Adipocyte (in vitro differentiated cells): ENCODE data around the gene DPEP1.
"Not testable (repeated sequence)": the region's sequence is repeated elsewhere in the genome, so short reads cannot be mapped to it uniquely, and the experiment has no call there.

ENCODE experiments used
- DNase-seq: peaks from one replicate; pipeline ENCODE4 v3.0.0-alpha.2; 2015; ENCODE audit warnings: low read depth
- H3K27me3 ChIP-seq: replicated peaks from 2 replicates; pipeline ENCODE4 v1.7.0; 2013; ENCODE audit warnings: mild to moderate bottlenecking, low read length, moderate library complexity; ENCODE audit not compliant: control insufficient read depth, insufficient read depth
- H3K36me3 ChIP-seq: 2 replicates; pipeline ENCODE4 v1.7.0; 2013; ENCODE audit warnings: low read length, mild to moderate bottlenecking, moderate library complexity; ENCODE audit not compliant: control insufficient read depth, insufficient read depth, severe bottlenecking
- H3K4me1 ChIP-seq: 2 replicates; pipeline ENCODE4 v1.7.0; 2013; ENCODE audit warnings: mild to moderate bottlenecking, low read length, moderate library complexity; ENCODE audit not compliant: control insufficient read depth, insufficient read depth
- H3K4me3 ChIP-seq: 2 replicates; pipeline ENCODE4 v1.7.0; 2013; ENCODE audit warnings: mild to moderate bottlenecking, low read length, moderate library complexity
- H3K9ac ChIP-seq: 2 replicates; pipeline ENCODE4 v1.7.0; 2013; ENCODE audit warnings: mild to moderate bottlenecking, low read length, moderate library complexity
- H3K9me3 ChIP-seq: 2 replicates; pipeline ENCODE4 v1.7.0; 2013; ENCODE audit warnings: mild to moderate bottlenecking, low read length, moderate library complexity; ENCODE audit not compliant: control insufficient read depth

DPEP1 gene

GRCh38 chr16:89661215-89661614 lies 47.8 kb downstream of the DPEP1 start:
- H3K4me3 ChIP-seq, result no peak overlapping the region
- H3K4me1 ChIP-seq, result peaks cover 13% of the 10 kb centered on the region
- H3K27me3 ChIP-seq, result no peaks in the 10 kb centered on the region
- DNase-seq, result no peak
- H3K9me3 ChIP-seq, result no peaks in the 10 kb centered on the region
- peaks cover 6% of the 10 kb centered on the region for H3K36me3 ChIP-seq
- no peak overlapping the region for H3K9ac ChIP-seq

GRCh38 chr16:89664238-89664637 lies 50.8 kb downstream of the DPEP1 start:
- H3K4me3 ChIP-seq, H3K9ac ChIP-seq, H3K36me3 ChIP-seq, H3K27me3 ChIP-seq, DNase-seq, H3K4me1 ChIP-seq, H3K9me3 ChIP-seq: not testable (repeated sequence)

DNA sequence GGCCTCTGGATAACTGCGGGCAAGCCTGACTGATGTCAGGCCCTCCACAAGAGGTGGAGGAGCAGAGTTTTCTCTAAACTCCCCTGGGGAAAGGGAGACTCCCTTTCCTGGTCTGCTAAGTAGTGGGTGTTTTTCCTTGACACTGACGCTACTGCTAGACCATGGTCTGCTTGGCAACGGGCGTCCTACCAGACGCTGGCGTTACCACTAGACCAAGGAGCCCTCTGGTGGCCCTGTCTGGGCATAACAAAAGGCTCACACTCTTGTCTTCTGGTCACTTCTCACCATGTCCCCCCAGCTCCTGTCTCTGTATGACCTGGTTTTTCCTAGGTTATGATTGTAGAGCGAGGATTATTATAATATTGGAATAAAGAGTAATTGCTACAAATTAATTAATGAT lies 53.6 kb downstream of the DPEP1 start:
- H3K27me3 ChIP-seq, H3K36me3 ChIP-seq, H3K9me3 ChIP-seq, DNase-seq, H3K9ac ChIP-seq, H3K4me3 ChIP-seq: not testable (repeated sequence)
- peaks cover 11% of the 10 kb centered on the region for H3K4me1 ChIP-seq

DNA sequence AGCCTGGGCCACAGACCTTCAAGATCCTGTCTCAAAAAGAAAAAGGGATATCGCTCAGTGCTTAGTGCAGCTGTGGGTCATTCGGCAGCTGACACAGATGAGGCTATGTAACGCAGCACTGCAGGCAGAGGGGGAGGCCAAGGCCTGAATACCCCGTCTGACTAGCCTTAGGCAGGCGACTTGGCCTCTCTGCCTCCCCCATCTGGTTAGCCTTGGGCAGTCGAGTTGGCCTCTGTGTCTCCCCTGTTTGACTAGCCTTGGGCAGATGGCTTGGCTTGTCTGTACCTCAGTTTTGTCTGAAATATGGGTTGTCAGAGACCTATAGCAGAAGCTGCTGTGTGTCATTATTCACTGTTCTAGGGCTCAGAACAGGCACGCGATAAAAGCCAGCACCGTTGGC lies 54.2 kb downstream of the DPEP1 start:
- H3K4me1 ChIP-seq, result peaks cover 11% of the 10 kb centered on the region
- DNase-seq, result no peak
- H3K9ac ChIP-seq, result no peak overlapping the region
- H3K36me3 ChIP-seq, result no peaks in the 10 kb centered on the region
- H3K27me3 ChIP-seq, result no peaks in the 10 kb centered on the region
- no peak overlapping the region for H3K4me3 ChIP-seq
- no peaks in the 10 kb centered on the region for H3K9me3 ChIP-seq

- H3K9me3 ChIP-seq, result no peaks in the 10 kb centered on the region
- peaks cover 11% of the 10 kb centered on the region for H3K4me1 ChIP-seq
Observed at GRCh38 chr16:89668790-89669158, 55.3 kb downstream of the DPEP1 start.

DNA sequence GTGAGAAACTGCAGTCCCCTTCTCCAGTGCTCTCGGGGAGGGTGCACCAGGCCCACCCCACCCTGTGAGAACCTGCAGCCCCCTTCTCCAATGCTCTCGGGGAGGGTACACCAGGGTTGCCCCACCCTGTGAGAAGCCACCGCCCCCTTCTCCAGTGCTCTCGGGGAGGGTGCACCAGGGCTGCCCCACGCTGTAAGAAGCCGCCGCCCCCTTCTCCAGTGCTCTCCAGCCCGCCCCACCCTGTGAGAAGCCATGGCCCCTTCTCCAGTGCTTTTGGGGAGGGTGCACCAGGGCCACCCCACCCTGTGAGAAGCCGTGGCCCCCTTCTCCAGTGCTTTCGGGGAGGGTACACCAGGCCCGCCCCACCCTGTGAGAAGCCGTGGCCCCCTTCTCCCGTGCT lies 56.3 kb downstream of the DPEP1 start:
- H3K4me1 ChIP-seq, result peaks cover 11% of the 10 kb centered on the region
- no peaks in the 10 kb centered on the region for H3K27me3 ChIP-seq
- H3K36me3 ChIP-seq, result no peaks in the 10 kb centered on the region
- H3K9ac ChIP-seq, result no peak overlapping the region
- DNase-seq, result no peak
- no peak overlapping the region for H3K4me3 ChIP-seq
- no peaks in the 10 kb centered on the region for H3K9me3 ChIP-seq

More at GRCh38 chr16:89668790-89669158, 55.3 kb downstream of the DPEP1 start:
- Histone ChIP-seq H3K36me3 (no peaks in the 10 kb centered on the region), H3K27me3 (no peaks in the 10 kb centered on the region), H3K4me3 (no peak overlapping the region), H3K9ac (no peak overlapping the region)
- no peak for DNase-seq

DNA sequence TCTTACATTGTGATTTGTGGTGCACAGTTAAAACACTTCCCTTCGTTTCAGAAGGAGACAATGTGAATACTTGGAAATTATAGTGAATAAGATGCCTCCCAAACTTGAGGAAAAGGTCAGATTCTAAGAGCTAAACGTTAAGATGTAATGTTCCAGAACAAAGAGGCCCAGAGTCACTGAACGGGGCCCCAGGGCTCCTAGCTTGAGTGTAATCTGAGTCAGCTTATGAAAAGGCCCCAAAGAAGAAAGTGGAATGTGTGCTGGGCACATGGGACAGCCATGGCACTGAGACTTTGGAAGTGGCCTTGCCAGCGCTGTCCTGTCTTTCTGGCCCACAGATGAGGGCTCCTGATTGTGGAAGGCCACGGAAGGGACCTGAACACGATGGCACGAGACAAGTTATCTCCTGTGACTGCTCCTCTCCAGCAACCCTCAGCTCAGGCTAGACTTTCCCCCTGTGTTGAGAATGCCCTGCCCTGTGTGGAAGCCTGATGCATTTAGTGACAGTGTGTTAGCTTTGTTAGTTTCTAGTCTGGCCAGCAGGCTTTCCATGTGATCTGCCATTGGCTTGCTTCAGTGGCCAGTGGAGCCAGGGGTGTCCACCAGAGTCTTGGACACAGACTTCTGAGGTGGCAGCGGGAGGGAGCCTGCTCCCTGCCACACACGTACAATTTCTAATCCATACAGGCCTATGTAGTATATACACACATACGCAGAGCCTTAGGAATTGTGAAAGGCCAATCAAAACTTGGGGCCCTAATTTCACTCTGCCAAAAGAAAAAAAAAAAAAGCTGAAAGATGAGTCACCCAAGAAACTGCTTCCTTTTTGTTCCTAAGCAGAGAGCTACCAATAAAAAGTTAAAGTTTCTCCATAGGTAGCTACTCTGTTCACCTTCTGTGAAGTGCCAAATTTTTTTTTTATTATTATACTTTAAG lies 57.3 kb downstream of the DPEP1 start:
- DNase-seq, result peak; percentile 43
- Histone ChIP-seq H3K9ac (peak overlapping the region; percentile 42), H3K27me3 (no peaks in the 10 kb centered on the region), H3K4me3 (no peak overlapping the region), H3K9me3 (no peaks in the 10 kb centered on the region), H3K4me1 (peaks cover 11% of the 10 kb centered on the region), H3K36me3 (no peaks in the 10 kb centered on the region)

- H3K27me3 ChIP-seq, H3K4me3 ChIP-seq, DNase-seq, H3K9ac ChIP-seq, H3K9me3 ChIP-seq, H3K36me3 ChIP-seq: not testable (repeated sequence)
- peaks cover 11% of the 10 kb centered on the region for H3K4me1 ChIP-seq
Observed at GRCh38 chr16:89671565-89671964, 58.1 kb downstream of the DPEP1 start.

DNA sequence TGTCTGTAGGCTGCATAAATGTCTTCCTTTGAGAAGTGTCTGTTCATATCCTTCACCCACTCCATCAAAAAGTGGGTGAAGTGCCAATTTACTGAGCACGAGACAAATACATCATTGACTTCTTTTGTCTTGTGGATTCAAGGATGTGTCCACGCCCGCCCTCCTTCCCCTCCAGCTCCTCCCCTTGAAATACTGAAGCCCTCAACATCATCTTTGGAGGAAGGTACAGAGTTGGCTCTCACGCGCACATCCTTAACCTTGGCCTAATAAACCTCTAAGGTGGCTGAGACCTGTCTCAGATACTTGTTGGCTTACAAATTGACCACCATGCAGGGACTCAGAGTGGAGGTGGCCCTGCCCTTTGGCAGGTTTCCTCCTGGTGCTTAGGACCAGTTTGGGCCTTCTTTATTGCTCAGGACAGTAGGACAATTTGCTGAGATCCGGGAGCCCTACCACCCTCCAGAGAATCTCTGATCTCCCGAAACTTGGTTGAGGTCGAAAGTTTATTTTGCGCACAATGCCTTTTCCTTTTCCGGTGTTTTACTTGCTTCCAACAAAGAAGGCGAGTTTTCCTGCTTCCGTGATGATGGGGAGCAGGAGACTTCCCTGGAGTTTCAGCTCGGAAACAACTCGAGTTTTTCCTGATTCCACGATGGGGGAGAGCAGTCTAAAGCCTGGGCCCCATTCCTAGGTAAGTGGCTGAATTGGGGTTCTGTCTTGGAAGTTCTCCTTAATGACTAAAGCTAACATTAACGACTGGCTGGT lies 58.9 kb downstream of the DPEP1 start:
- no peaks in the 10 kb centered on the region for H3K36me3 ChIP-seq
- no peak overlapping the region for H3K4me3 ChIP-seq
- no peak for DNase-seq
- no peaks in the 10 kb centered on the region for H3K9me3 ChIP-seq
- H3K4me1 ChIP-seq, result peaks cover 11% of the 10 kb centered on the region
- no peaks in the 10 kb centered on the region for H3K27me3 ChIP-seq
- no peak overlapping the region for H3K9ac ChIP-seq

DNA sequence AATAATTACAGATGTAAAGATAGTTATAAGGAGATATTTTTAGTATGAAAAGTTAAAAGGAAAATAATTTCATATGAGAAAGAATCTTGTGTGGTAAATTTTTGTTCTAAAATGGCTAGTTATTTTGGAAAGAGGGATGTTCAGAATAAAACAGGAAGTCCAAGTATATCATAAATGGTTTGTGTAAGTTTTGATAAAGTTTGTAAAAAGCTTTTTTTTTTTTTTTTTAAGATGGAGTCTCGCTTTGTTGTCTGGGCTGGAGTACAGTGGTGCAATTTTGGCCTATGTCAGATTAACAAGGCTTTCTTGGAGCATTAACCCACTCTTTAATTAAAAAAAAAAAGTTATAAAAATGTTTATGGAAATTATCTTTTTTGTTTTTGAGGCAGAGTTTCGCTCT lies 64.8 kb downstream of the DPEP1 start:
- H3K9me3 ChIP-seq, result no peaks in the 10 kb centered on the region
- no peaks in the 10 kb centered on the region for H3K4me1 ChIP-seq
- no peak overlapping the region for H3K9ac ChIP-seq
- DNase-seq, result no peak
- no peaks in the 10 kb centered on the region for H3K27me3 ChIP-seq
- H3K36me3 ChIP-seq, result no peaks in the 10 kb centered on the region
- H3K4me3 ChIP-seq, result no peak overlapping the region

DNA sequence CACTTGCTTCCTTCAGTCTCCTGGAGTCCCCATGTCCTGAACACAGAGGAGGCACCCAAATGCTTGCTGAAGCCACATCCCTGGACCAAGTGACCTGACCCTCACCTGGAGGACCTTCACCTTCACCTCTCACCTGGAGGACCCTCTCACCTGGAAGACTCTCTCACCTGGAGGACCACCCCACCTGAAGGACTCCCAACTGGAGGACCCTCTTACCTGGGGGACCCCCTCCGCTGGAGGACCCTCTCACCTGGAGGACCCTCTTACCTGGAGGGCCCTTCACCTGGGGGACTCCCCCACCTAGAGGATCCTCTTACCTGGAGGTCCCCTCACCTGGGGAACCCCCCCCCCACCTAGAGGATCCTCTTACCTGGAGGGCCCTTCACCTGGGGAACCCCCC lies 72.5 kb downstream of the DPEP1 start:
- Histone ChIP-seq H3K27me3 (no peaks in the 10 kb centered on the region), H3K9me3 (no peaks in the 10 kb centered on the region), H3K4me3 (no peak overlapping the region), H3K36me3 (peaks cover 5% of the 10 kb centered on the region), H3K4me1 (peaks cover 9% of the 10 kb centered on the region), H3K9ac (no peak overlapping the region)
- DNase-seq, result no peak
